Activated CD8-positive, alpha-beta memory T cell treated with anti-CD3 and anti-CD28 coated beads for 4 hours (primary cell): ENCODE measurements around the gene TXNIP.

ENCODE experiments used
- DNase-seq, 2 donors: peaks; one replicate each; pipeline ENCODE4 v3.0.0-alpha.2; 2020; ENCODE audit warnings: low read depth in 2 of 2

Gene TXNIP

GRCh38 chr1:146012703-146013558, 16.6 kb upstream of the TXNIP start:
- DNase-seq: no peak

GRCh38 chr1:146010126-146010738, 13.9 kb upstream of the TXNIP start:
- DNase-seq: no peak

- no peak for DNase-seq
Measured at GRCh38 chr1:146007489-146008133, 11.2 kb upstream of the TXNIP start.

- DNase-seq: no peak
Measured at GRCh38 chr1:146001709-146002108, 5.3 kb upstream of the TXNIP start.

- no peak for DNase-seq
Measured at GRCh38 chr1:145999321-146000024, 3.1 kb upstream of the TXNIP start.

GRCh38 chr1:145997718-145998023, 1.3 kb upstream of the TXNIP start:
- DNase-seq: no peak

GRCh38 chr1:145997016-145997717, 788 bp upstream of the TXNIP start:
- peak in 1 of 2 donors; percentile 25 for DNase-seq

- DNase-seq: no peak
Measured at GRCh38 chr1:145995964-145996432, 381 bp downstream of the TXNIP start.

GRCh38 chr1:145995148-145995881, 1.1 kb downstream of the TXNIP start:
- no peak for DNase-seq

GRCh38 chr1:145994391-145995120, 1.8 kb downstream of the TXNIP start:
- no peak for DNase-seq

GRCh38 chr1:145993618-145994390, 2.6 kb downstream of the TXNIP start:
- no peak for DNase-seq

- no peak for DNase-seq
Measured at GRCh38 chr1:145992958-145993617, 3.3 kb downstream of the TXNIP start.

- DNase-seq: no peak
Measured at GRCh38 chr1:145992502-145992936, 3.9 kb downstream of the TXNIP start.

GRCh38 chr1:145991735-145992412, 4.5 kb downstream of the TXNIP start:
- DNase-seq: no peak

- DNase-seq: no peak
Measured at GRCh38 chr1:145990249-145990855, 6.0 kb downstream of the TXNIP start.

GRCh38 chr1:145988773-145989172, 7.6 kb downstream of the TXNIP start:
- DNase-seq: no peak

GRCh38 chr1:145987926-145988325, 8.5 kb downstream of the TXNIP start:
- no peak for DNase-seq

GRCh38 chr1:145986551-145986950, 9.8 kb downstream of the TXNIP start:
- DNase-seq: no peak
